Chondrocyte (in vitro differentiated cells): Measurements from ENCODE around the gene SLK. TPM values are rescaled to one million over a fixed set of nuclear protein-coding genes. Genes with fewer than 3 reads are reported as not detected.

ENCODE experiments used
- DNase-seq: peaks from one replicate; pipeline ENCODE4 v3.0.0; 2021; ENCODE audit warnings: mixed read lengths, low spot score
- H3K27ac Mint-ChIP-seq: one replicate; pipeline ENCODE4 v1.8.0; 2021; ENCODE audit warnings: mild to moderate bottlenecking, moderate library complexity, mixed read lengths; ENCODE audit not compliant: unreplicated experiment
- H3K27me3 Mint-ChIP-seq: 2 replicates; pipeline ENCODE4 v1.8.0; 2021; ENCODE audit warnings: low read depth, mixed read lengths
- H3K36me3 Mint-ChIP-seq: 2 replicates; pipeline ENCODE4 v1.8.0; 2021; ENCODE audit warnings: low read depth, mixed read lengths
- H3K4me1 Mint-ChIP-seq: 2 replicates; pipeline ENCODE4 v1.8.0; 2021; ENCODE audit warnings: low read depth, mild to moderate bottlenecking, mixed read lengths
- H3K4me3 Mint-ChIP-seq: one replicate; pipeline ENCODE4 v1.8.0; 2021; ENCODE audit warnings: mild to moderate bottlenecking, moderate library complexity, mixed read lengths; ENCODE audit not compliant: unreplicated experiment
- H3K9me3 Mint-ChIP-seq: 2 replicates; pipeline ENCODE4 v1.8.0; 2021; ENCODE audit warnings: low read depth, mixed read lengths
- CTCF ChIP-seq: fragments of 200-600 bp; sonication (generic); IDR thresholded peaks from 2 replicates; pipeline ENCODE4 v1.5.0; 2021; ENCODE audit warnings: antibody characterized with exemption, mild to moderate bottlenecking, moderate library complexity
- microRNA-seq: library from miRNA; unstranded; fragments of <30 nt; microRNA quantifications from one replicate; pipeline ENCODE4 v1.2.0, GENCODE V29; 2020; ENCODE audit warnings: borderline number of aligned reads
- total RNA-seq: library from RNA; stranded (reverse); gene quantifications from 3 replicates; pipeline ENCODE4 v1.2.1, GENCODE V29; 2021

Gene SLK
- total RNA-seq, 1 donor from 2014 or later: 30.9 TPM

GRCh38 chr10:104074505-104074904 lies 107.6 kb downstream of the SLK start:
- Mint-ChIP-seq H3K4me1 (no peaks in the 10 kb centered on the region), H3K27ac (no peak overlapping the region), H3K36me3 (no peaks in the 10 kb centered on the region)

DNA sequence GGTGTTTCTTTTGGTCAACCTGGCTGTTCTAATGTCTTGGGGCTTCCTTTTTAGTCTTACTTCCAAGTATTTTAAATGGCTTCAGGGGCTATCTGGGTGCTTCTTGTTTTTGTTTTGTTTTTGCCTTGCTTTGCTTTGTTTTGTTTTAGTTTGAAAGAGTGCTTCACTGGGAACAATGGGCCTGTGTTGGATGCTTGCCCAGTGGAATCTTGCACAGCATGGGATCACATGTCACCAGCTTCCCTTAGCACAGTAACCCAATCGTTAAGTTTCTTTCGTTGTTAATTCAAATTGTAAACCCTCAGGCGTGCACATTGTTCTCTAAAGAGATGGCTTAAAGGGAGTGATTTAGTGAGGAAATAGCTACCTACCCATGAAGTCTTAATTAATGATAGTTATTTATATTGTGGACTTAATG lies 109.8 kb downstream of the SLK start:
- H3K27ac Mint-ChIP-seq: no peak overlapping the region
- H3K27me3 Mint-ChIP-seq: no peaks in the 10 kb centered on the region
- no peak for DNase-seq

More at GRCh38 chr10:104074505-104074904, 107.6 kb downstream of the SLK start:
- Mint-ChIP-seq H3K27me3 (peaks cover 2% of the 10 kb centered on the region), H3K9me3 (no peaks in the 10 kb centered on the region), H3K4me3 (no peak overlapping the region)
- no peak for DNase-seq
- TF ChIP-seq CTCF: no peak

GRCh38 chr10:104077247-104077646 lies 110.3 kb downstream of the SLK start:
- no peak for TF ChIP-seq CTCF
- Mint-ChIP-seq H3K4me1 (no peaks in the 10 kb centered on the region), H3K36me3 (no peaks in the 10 kb centered on the region), H3K4me3 (no peak overlapping the region), H3K27me3 (no peaks in the 10 kb centered on the region), H3K27ac (no peak overlapping the region), H3K9me3 (no peaks in the 10 kb centered on the region)
- no peak for DNase-seq

More for the DNA sequence above, 109.8 kb downstream of the SLK start:
- Mint-ChIP-seq H3K36me3 (no peaks in the 10 kb centered on the region), H3K9me3 (no peaks in the 10 kb centered on the region), H3K4me1 (no peaks in the 10 kb centered on the region), H3K4me3 (no peak overlapping the region)
- TF ChIP-seq CTCF: no peak

- no peak for TF ChIP-seq CTCF
- H3K36me3 Mint-ChIP-seq: no peaks in the 10 kb centered on the region
- no peak for DNase-seq
- H3K4me1 Mint-ChIP-seq: no peaks in the 10 kb centered on the region
- H3K27ac Mint-ChIP-seq: no peak overlapping the region
- H3K27me3 Mint-ChIP-seq: no peaks in the 10 kb centered on the region
- H3K9me3 Mint-ChIP-seq: no peaks in the 10 kb centered on the region
- no peak overlapping the region for H3K4me3 Mint-ChIP-seq
Observed at GRCh38 chr10:104077663-104078151, 110.8 kb downstream of the SLK start.

Small RNA genes within 50 kb of the gene (microRNA-seq; reads per million reads assigned to microRNA genes)
- not detected for gene MIR936

Other genes starting within 250 kb of the SLK start
- gene SH3PXD2A, start 111.6 kb upstream of the SLK start, total RNA-seq: 40.2 to 46.0 TPM (median 45.7 TPM) in 3 replicates
- gene STN1, start 49.0 kb upstream of the SLK start, total RNA-seq: 15.8 to 22.5 TPM (median 20.4 TPM) in 3 replicates
- gene COL17A1, start 118.7 kb downstream of the SLK start, total RNA-seq: not detected in 3 replicates
- 3.7 to 5.5 TPM (median 4.6 TPM) in 3 replicates for gene SFR1, start 155.0 kb downstream of the SLK start, total RNA-seq